ENCODE results near the gene TLX1. TPM values are rescaled to one million over a fixed set of nuclear protein-coding genes. Genes with fewer than 3 reads are reported as not detected.

Gene TLX1
- total RNA-seq = not detected in 2 replicates

DNA sequence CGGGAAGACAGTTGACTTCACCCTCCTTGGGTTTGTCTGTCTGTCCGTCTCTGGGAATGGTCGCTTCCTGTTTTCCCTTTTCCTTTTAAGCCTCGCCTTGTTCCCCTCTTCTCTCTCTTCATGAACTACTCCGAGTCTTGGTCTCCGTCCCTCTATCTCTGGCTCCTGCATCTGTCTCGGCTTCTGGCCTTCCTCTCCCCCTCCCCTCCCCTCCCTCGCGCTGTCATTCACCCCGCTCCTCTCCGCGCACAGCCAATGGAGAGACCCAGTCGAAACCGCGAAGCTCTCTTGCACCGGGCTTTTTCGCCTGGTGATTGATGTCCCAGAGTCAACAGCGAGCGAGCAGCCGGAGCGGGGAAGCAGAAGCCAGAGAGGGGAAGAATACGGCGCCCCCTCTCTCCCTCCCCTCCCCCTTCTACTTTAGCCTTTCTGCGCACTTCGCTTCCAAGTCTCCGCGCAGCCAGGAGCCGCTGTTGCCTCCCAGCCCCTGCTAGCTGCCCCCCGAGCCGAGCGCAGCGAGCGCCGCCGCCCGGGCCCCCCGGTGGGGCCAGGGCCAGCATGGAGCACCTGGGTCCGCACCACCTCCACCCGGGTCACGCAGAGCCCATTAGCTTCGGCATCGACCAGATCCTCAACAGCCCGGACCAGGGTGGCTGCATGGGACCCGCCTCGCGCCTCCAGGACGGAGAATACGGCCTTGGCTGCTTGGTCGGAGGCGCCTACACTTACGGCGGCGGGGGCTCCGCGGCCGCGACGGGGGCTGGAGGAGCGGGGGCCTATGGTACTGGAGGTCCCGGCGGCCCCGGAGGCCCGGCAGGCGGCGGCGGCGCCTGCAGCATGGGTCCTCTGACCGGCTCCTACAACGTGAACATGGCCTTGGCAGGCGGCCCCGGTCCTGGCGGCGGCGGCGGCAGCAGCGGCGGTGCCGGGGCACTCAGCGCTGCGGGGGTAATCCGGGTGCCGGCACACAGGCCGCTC is at the start of gene TLX1:
TLX1 (plus strand) TSS at position 317 of the 978 bp plus-strand sequence; CDS start at position 559, 242 bp downstream.
- DNase-seq (ENCODE audit: low spot score) = no peak
- Mint-ChIP-seq H3K4me1 (ENCODE audit: low read depth) (peaks cover 8% of the 10 kb centered on the region), H3K4me3 (no peak within 1 kb of the TSS), H3K9me3 (no peaks in the 10 kb centered on the region), H3K36me3 (ENCODE audit: low read depth) (no peaks in the 10 kb centered on the region), H3K27me3 (ENCODE audit: insufficient read depth) (peaks cover 87% of the 10 kb centered on the region), H3K27ac (no peak within 1 kb of the TSS)
- intact Hi-C loops (cut with micrococcal nuclease) = loop anchor here (10.0 kb wide), 1 partner anchor 164 kb away; no protein-coding TSS in a partner anchor

DNA sequence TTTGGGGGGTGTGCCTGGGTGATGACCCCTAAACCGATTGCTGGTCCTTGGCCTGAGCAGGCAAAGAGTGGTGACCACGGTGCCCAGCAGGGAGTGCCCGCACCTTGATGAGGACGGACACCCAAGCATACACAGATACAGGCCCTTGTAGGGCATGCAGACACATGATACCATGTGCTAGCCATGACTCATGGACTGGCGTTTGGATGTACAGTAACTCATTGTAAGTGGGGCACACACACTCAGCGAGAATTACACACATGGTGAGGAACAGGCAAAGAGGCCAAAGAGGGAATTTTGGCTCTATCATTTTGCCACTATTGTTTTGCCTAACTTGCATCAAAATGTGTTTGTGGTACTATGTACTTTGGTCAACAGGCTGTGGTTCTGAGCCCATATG is 45.3 kb upstream of the TLX1 start:
- intact Hi-C loops (cut with micrococcal nuclease) = no loop called here
- Mint-ChIP-seq H3K4me1 (ENCODE audit: low read depth) (no peaks in the 10 kb centered on the region), H3K4me3 (no peak overlapping the region), H3K36me3 (ENCODE audit: low read depth) (no peaks in the 10 kb centered on the region), H3K27me3 (ENCODE audit: insufficient read depth) (peaks cover 48% of the 10 kb centered on the region), H3K9me3 (no peaks in the 10 kb centered on the region), H3K27ac (no peak overlapping the region)
- DNase-seq (ENCODE audit: low spot score) = no peak

DNA sequence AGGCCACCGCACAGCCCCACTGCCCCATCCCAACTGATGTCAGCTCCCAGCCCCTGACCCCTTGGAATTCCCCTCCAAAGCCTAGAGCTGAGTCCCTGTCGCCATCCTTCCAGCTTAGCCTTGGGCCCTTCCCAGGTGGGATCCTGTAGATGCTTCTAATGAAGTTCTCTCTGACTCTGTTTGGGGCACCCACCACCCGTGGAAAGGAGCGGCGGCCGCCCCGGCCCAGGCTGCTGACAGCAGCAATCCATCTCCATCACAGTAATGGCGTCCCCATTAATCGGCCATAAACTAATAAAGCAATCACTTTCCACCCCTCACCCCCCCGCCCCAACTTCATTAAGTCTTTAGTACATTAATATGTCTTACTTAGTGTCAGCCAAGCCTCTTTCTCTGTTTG is 43.7 kb upstream of the TLX1 start:
- no peaks in the 10 kb centered on the region for H3K4me1 Mint-ChIP-seq (ENCODE audit: low read depth)
- no peaks in the 10 kb centered on the region for H3K9me3 Mint-ChIP-seq
- H3K27ac Mint-ChIP-seq = no peak overlapping the region
- H3K4me3 Mint-ChIP-seq = no peak overlapping the region
- no peak for DNase-seq (ENCODE audit: low spot score)
- intact Hi-C loops (cut with micrococcal nuclease) = no loop called here
- no peaks in the 10 kb centered on the region for H3K36me3 Mint-ChIP-seq (ENCODE audit: low read depth)
- H3K27me3 Mint-ChIP-seq (ENCODE audit: insufficient read depth) = peaks cover 48% of the 10 kb centered on the region

DNA sequence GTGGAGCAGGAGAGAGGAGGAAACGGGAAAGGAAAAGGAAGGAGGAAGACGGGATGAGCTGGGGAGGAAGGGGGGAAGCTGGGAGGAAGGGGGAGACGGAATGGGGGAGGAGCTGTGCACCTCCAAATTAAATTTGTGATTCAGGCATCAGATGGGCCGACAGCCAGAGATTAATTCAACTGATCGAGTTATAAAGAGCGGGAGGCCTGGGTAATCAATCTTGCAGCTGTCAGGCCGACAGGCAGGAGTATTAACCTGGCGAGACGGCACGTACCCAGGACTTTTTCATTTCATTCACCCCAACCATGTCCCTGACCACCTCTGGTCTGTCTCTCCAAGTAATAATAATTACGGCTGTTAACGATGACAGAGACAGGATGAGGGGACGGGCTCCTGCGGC is 43.1 kb upstream of the TLX1 start:
- Mint-ChIP-seq H3K27me3 (ENCODE audit: insufficient read depth) (peaks cover 48% of the 10 kb centered on the region), H3K36me3 (ENCODE audit: low read depth) (no peaks in the 10 kb centered on the region), H3K27ac (no peak overlapping the region), H3K4me1 (ENCODE audit: low read depth) (no peaks in the 10 kb centered on the region), H3K4me3 (no peak overlapping the region), H3K9me3 (no peaks in the 10 kb centered on the region)
- intact Hi-C loops (cut with micrococcal nuclease) = no loop called here
- no peak for DNase-seq (ENCODE audit: low spot score)

DNA sequence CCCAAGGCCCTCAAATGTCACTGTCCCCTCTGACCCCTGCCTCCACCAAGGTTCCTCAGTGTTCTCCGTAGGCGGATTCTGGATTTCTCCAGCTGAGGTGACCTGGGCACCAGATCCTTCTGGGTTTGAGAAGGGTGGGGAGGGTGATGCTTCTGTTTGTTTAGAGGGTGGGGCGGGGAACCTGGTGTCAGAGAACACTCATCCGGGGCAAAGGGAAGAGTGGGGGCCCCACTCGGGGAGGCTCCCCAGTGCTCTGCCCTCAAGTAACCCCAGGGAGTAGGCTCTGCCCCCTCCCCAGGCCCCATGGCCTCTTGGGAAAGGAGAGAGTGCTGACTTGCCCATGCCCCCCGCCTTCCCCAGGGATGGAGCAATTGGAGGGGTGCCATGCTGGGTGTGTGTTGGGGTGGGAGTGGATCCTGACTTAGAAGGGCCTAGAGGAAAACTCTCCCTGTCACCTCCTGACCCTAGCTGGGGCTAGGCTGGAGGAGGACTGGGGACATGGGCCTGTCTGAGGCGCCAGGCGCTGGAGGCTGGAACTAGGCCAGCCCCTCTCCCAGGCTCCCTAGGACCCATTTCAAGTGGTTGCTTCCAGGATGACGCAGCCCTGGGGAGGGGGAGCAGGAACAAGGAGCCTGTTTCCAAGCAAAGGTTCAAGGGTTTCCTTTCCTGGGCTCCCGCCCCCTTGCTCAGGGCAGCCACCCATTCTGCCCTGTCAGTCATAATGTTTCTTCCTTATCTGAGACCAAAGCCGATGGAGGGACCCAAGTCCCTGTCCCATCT is 41.4 kb upstream of the TLX1 start:
- H3K9me3 Mint-ChIP-seq = no peaks in the 10 kb centered on the region
- H3K4me1 Mint-ChIP-seq (ENCODE audit: low read depth) = no peaks in the 10 kb centered on the region
- intact Hi-C loops (cut with micrococcal nuclease) = no loop called here
- H3K27ac Mint-ChIP-seq = no peak overlapping the region
- no peak overlapping the region for H3K4me3 Mint-ChIP-seq
- H3K27me3 Mint-ChIP-seq (ENCODE audit: insufficient read depth) = peaks cover 42% of the 10 kb centered on the region
- DNase-seq (ENCODE audit: low spot score) = no peak
- no peaks in the 10 kb centered on the region for H3K36me3 Mint-ChIP-seq (ENCODE audit: low read depth)

DNA sequence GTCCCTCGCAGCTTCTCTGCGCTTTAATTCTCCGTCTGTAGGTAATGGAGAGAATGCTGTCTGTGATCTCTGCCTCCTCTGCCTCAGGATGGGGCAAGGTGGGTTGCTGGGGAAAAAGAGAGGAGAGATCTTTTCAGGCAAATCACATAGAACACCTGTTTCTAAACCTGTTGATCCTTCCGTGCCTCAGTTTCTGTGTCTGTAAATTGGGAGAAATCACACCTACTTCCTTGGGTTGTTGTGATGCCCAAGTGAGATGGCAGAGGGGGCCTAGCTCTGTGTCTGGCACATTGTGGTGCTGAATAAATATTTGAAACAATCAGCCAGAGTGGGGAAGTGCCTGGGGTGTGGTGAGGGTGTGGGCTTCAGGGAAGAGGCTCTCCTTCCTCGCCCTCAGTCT is 40.5 kb upstream of the TLX1 start:
- DNase-seq (ENCODE audit: low spot score) = no peak
- H3K27me3 Mint-ChIP-seq (ENCODE audit: insufficient read depth) = peaks cover 40% of the 10 kb centered on the region
- no peak overlapping the region for H3K4me3 Mint-ChIP-seq
- no peaks in the 10 kb centered on the region for H3K36me3 Mint-ChIP-seq (ENCODE audit: low read depth)
- peaks cover 3% of the 10 kb centered on the region for H3K4me1 Mint-ChIP-seq (ENCODE audit: low read depth)
- intact Hi-C loops (cut with micrococcal nuclease) = no loop called here
- H3K9me3 Mint-ChIP-seq = no peaks in the 10 kb centered on the region
- H3K27ac Mint-ChIP-seq = no peak overlapping the region

DNA sequence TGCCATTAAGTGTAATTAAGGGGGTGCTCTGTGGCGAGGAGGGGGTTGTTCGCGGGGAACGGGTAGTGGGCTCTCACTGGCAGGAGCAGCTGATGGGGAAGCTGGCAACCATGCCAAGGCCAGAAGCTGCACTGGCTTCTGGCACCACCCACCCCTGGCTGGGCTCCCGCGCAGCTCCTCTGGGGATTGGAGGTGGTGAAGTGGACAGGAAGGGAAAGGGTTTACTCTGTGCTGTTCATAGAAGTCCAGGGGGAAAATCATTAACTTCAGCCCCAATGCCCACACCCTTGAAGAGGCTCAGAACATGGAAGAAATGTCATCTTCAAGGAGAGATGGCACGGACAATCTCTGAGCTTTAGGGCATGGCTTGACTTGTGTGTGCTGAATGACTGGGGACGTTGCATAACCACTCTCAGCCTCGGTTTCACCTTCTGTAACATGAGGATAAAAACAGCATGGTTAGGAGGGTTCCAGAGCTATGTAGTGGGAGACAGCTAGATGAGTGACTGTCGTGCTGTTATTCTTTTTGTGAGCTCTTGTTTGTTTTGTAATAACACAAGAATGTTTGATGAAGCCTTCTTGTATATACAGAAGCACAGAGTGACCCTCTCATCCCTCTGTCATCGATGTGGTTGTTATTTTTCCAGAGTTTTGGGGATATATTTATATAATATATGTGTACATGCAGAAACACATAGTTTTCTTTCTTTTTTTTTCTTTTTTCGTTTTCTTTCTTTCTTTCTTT is 39.4 kb upstream of the TLX1 start:
- no peak overlapping the region for H3K27ac Mint-ChIP-seq
- no peak for DNase-seq (ENCODE audit: low spot score)
- H3K4me3 Mint-ChIP-seq = no peak overlapping the region
- peaks cover 32% of the 10 kb centered on the region for H3K27me3 Mint-ChIP-seq (ENCODE audit: insufficient read depth)
- H3K4me1 Mint-ChIP-seq (ENCODE audit: low read depth) = peaks cover 6% of the 10 kb centered on the region
- no peaks in the 10 kb centered on the region for H3K9me3 Mint-ChIP-seq
- intact Hi-C loops (cut with micrococcal nuclease) = no loop called here
- no peaks in the 10 kb centered on the region for H3K36me3 Mint-ChIP-seq (ENCODE audit: low read depth)

DNA sequence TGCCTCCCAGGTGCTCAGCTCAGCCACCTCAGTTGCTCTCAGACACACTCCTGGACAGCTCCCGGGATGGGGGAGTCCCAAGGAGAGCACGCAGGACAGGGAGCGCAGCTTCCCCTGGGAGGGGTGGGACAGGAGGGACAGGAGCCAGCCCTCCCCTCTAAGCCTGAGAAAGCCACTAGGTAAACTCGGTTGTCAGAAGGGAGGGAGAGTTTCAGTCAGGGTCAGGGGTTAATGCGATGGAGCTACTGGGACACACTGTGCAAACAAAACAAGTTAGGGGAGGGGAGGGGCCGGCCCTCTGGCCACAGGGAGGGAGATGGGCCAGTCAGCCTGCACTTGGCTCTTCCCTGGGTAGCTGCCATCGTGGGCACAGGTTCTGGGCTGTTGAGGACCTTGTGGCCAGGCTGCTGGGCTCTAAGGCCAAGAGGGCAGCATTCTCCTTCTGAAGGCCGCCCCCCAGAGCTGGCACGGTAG is 38.2 kb upstream of the TLX1 start:
- Mint-ChIP-seq H3K36me3 (ENCODE audit: low read depth) (no peaks in the 10 kb centered on the region), H3K27ac (no peak overlapping the region), H3K27me3 (ENCODE audit: insufficient read depth) (peaks cover 20% of the 10 kb centered on the region), H3K9me3 (no peaks in the 10 kb centered on the region), H3K4me3 (no peak overlapping the region), H3K4me1 (ENCODE audit: low read depth) (peaks cover 6% of the 10 kb centered on the region)
- no peak for DNase-seq (ENCODE audit: low spot score)
- intact Hi-C loops (cut with micrococcal nuclease) = no loop called here

DNA sequence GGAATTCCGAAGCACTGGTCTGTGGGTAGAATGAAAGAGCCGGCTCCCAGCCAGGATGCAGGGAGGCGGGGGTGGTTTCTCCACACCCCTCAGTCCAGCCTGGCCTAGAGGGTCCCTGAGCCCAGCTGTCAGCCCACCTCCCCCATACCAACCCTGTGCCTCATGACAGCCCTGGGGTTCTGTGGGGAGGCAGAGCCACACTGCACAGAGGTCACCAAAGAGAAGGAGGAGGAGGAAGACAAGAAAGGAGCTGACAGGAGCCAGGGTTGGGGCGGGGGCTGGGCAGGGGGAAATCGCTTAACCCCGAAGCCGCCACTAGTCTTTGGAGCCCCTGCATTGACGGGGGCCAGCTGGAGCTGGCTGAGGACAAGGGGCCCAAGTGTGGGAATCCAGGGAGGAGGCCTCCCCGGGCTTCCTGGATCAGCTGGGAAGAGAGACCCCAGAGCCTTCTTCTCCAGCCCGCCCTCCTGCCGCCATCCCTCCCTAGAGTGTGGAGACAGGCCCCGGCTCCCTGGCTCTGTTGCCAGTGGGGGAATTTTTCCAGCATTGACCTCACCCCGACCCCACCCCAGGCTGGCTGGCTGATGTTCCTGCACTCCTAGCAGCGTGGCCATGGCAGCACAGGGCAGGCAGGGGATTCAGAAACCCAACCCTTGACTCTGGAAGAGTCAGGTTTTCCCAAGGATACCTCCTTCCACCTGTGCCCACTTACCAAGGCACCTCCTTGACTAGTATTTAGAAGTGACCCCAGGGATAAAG is 36.8 kb upstream of the TLX1 start:
- no peaks in the 10 kb centered on the region for H3K9me3 Mint-ChIP-seq
- H3K27ac Mint-ChIP-seq = no peak overlapping the region
- peaks cover 6% of the 10 kb centered on the region for H3K4me1 Mint-ChIP-seq (ENCODE audit: low read depth)
- H3K27me3 Mint-ChIP-seq (ENCODE audit: insufficient read depth) = peaks cover 13% of the 10 kb centered on the region
- intact Hi-C loops (cut with micrococcal nuclease) = loop anchor here (2.0 kb wide), 1 partner anchor 33 kb away; the partner anchor contains the start of gene KAZALD1
- DNase-seq (ENCODE audit: low spot score) = no peak
- H3K4me3 Mint-ChIP-seq = no peak overlapping the region
- no peaks in the 10 kb centered on the region for H3K36me3 Mint-ChIP-seq (ENCODE audit: low read depth)

DNA sequence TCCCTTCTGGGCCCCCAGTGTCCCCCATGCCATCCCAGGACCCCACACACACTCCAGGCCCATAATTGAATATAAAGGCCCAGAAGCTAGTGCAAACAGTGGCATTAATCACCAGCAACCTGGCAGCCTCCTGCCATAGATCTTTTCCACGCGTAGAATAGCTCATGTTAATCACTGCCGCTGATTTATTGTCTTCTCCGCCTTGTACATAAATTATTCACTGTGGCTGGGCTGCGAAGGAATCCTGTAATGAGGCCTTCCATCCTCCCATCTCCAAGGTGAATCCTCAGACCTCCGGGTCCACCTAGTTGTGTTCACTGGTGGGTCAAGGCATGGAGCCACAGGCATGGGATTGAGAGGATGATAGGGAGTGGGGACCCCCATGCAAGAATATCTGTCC is 36.1 kb upstream of the TLX1 start:
- Mint-ChIP-seq H3K36me3 (ENCODE audit: low read depth) (no peaks in the 10 kb centered on the region), H3K9me3 (no peaks in the 10 kb centered on the region), H3K27me3 (ENCODE audit: insufficient read depth) (peaks cover 18% of the 10 kb centered on the region), H3K4me1 (ENCODE audit: low read depth) (peaks cover 6% of the 10 kb centered on the region), H3K4me3 (no peak overlapping the region), H3K27ac (no peak overlapping the region)
- DNase-seq (ENCODE audit: low spot score) = no peak
- intact Hi-C loops (cut with micrococcal nuclease) = loop anchor here (1.0 to 2.0 kb wide), 2 partner anchors 34 to 47 kb away; partner anchors contain the start of gene KAZALD1

DNA sequence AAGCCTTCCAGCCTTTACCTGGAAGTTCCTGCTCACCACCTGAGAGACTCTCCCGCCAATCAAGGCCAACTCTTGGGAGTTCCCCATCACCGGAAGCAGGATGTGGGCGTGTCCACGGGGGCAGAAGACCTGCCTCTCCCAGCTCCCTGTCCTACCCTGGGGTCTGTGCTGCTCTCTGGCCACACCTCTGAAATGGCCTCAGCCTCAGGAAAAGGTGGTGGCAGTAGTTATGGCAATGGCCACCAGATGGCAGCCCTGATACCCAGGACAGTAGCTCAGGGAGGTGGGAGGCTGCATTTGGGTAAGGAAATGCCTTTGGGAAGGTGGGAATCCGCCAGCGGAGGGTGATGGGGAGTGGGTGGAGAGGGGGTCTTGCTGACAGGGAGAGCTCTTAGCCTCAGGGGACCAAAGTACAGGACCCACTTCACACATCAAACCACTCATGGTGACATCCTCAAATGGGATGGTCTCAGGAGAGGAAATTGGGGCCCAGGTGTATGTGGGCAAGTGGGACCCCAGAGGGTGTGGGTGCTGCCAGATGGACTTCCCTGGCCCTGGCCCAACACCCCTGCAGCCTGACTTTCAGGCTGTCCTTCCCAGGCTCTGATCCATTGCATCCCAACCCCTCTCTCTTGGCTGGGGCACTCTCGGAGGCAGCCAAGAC is 35.4 kb upstream of the TLX1 start:
- intact Hi-C loops (cut with micrococcal nuclease) = loop anchor here (1.0 to 2.0 kb wide), 2 partner anchors 35 to 47 kb away; partner anchors contain the start of gene KAZALD1
- Mint-ChIP-seq H3K36me3 (ENCODE audit: low read depth) (no peaks in the 10 kb centered on the region), H3K4me1 (ENCODE audit: low read depth) (peaks cover 6% of the 10 kb centered on the region), H3K9me3 (no peaks in the 10 kb centered on the region), H3K27ac (no peak overlapping the region), H3K4me3 (no peak overlapping the region), H3K27me3 (ENCODE audit: insufficient read depth) (peaks cover 22% of the 10 kb centered on the region)
- peak; percentile 69 for DNase-seq (ENCODE audit: low spot score)
